Activated gamma-delta T cell treated with Interleukin-2 at 50 U/mL for 16 hours (primary cell): Measurements from ENCODE around the gene MS4A13.
"Not testable (repeated sequence)": the region's sequence is repeated elsewhere in the genome, so short reads cannot be mapped to it uniquely, and the experiment has no call there.

Source experiments
- DNase-seq: peaks from one replicate; pipeline ENCODE4 v3.0.0-alpha.2; 2020

The MS4A13 gene

GRCh38 chr11:60515144-60515855, at the start of gene MS4A13:
Gene MS4A13 (plus strand): TSS chr11:60515392. CDS start chr11:60518084, 2,692 bp downstream.
- DNase-seq: no peak

- DNase-seq: no peak
These were observed 46.4 kb upstream of the MS4A13 start for GRCh38 chr11:60468829-60469228.

- DNase-seq: no peak
These were observed 45.5 kb upstream of the MS4A13 start for GRCh38 chr11:60469723-60470122.

- no peak for DNase-seq
These were observed 38.2 kb upstream of the MS4A13 start for GRCh38 chr11:60477035-60477445.

- no peak for DNase-seq
These were observed 32.8 kb upstream of the MS4A13 start for GRCh38 chr11:60482361-60482760.

- DNase-seq: no peak
These were observed 29.2 kb upstream of the MS4A13 start for GRCh38 chr11:60485987-60486386.

GRCh38 chr11:60492488-60493009, 22.6 kb upstream of the MS4A13 start, which contains the start of gene MS4A12:
Gene MS4A12 (plus strand): TSS chr11:60492778. CDS start chr11:60497319, 4,541 bp downstream.
- DNase-seq: no peak

- DNase-seq: no peak
These were observed 21.7 kb upstream of the MS4A13 start for GRCh38 chr11:60493454-60493853.

GRCh38 chr11:60498399-60498798, 16.8 kb upstream of the MS4A13 start:
- no peak for DNase-seq

GRCh38 chr11:60498853-60499252, 16.3 kb upstream of the MS4A13 start:
- no peak for DNase-seq

- DNase-seq: no peak
These were observed 14.8 kb upstream of the MS4A13 start for GRCh38 chr11:60500276-60500910.

- no peak for DNase-seq
These were observed 12.9 kb upstream of the MS4A13 start for GRCh38 chr11:60502221-60502775.

- no peak for DNase-seq
These were observed 10.8 kb upstream of the MS4A13 start for GRCh38 chr11:60504219-60504905.

- DNase-seq: not testable (repeated sequence)
These were observed 5.6 kb upstream of the MS4A13 start for GRCh38 chr11:60509609-60510008.

GRCh38 chr11:60510209-60510608, 5.0 kb upstream of the MS4A13 start:
- not testable (repeated sequence) for DNase-seq

- no peak for DNase-seq
These were observed 3.8 kb upstream of the MS4A13 start for GRCh38 chr11:60511393-60511792.

GRCh38 chr11:60512651-60513225, 2.5 kb upstream of the MS4A13 start:
- no peak for DNase-seq

- no peak for DNase-seq
These were observed 1.4 kb upstream of the MS4A13 start for GRCh38 chr11:60513496-60514460.

GRCh38 chr11:60528465-60528864, 13.3 kb downstream of the MS4A13 start:
- DNase-seq: no peak

GRCh38 chr11:60528934-60529333, 13.7 kb downstream of the MS4A13 start:
- DNase-seq: no peak

GRCh38 chr11:60530454-60531100, 15.4 kb downstream of the MS4A13 start:
- no peak for DNase-seq
